Measurements from ENCODE around the gene PEDS1. TPM values are rescaled to one million over a fixed set of nuclear protein-coding genes. Genes with fewer than 3 reads are reported as not detected.
A peak's percentile ranks its signal among the peaks of the same experiment; 100 is the strongest.

Gene PEDS1
- total RNA-seq, 6 donors from 2014 or later, result 30.4 to 59.3 (median 34.2) TPM

DNA sequence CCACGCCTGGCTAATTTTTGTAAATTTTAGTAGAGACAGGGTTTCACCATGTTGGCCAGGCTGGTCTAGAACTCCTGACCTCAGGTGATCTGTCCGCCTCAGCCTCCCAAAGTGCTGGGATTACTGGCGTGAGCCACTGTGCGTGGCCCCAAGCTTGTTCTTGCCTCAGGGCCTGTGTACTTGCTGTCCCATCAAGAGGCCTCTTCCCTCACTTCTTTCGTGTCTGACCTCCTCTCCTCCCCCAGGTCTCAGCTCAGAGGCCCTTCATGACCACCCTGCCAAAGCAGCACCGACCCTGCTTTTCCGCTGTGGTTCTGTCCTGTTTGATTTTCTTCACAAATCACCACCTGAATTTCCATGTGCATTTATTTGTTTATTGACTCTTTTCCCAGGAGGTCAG is 30.1 kb downstream of the PEDS1 start:
- Histone ChIP-seq H3K36me3 (peaks cover 15 to 60% (median 47%) of the 10 kb centered on the region in 4 donors), H3K27me3 (no peaks in the 10 kb centered on the region), H3K4me1 (peaks cover 0 to 11% (median 8%) of the 10 kb centered on the region in 4 donors), H3K9me3 (no peaks in the 10 kb centered on the region), H3K4me3 (no peak overlapping the region), H3K27ac (no peak overlapping the region)
- no peak for DNase-seq
- no peak for ATAC-seq (ENCODE audit: low FRiP score in 2 of 2)
- WGBS, 2 donors, result 95 to 96% methylated on average over 7 of the region's 7 CpGs
- TF ChIP-seq POLR2A (IDR thresholded peaks at IDR 0.05) (no peak), CTCF (IDR thresholded peaks at IDR 0.05) (no peak), EP300 (IDR thresholded peaks at IDR 0.05) (no peak), POLR2AphosphoS5 (IDR thresholded peaks at IDR 0.05) (no peak)

DNA sequence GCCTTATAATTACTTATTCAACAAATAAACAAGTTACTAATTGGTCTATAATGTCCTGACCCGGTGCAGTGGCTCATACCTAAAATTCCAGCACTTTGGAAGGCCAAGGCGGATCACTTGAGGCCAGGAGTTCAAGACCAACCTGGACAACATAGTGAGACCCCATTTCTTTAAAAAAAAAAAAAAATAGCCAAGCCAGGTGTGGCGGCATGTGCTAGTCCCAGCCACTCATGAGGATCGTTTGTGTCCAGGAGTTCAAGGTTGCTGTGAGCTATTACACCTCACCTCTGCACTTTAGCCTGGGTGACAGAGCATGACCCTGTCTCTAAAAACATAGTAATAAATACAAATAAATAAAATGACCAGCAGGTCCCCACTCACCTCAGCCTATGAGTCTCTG is 30.8 kb downstream of the PEDS1 start:
- ATAC-seq (ENCODE audit: low FRiP score in 2 of 2), result no peak
- H3K9me3 ChIP-seq, result no peaks in the 10 kb centered on the region
- H3K27ac ChIP-seq, result no peak overlapping the region
- H3K27me3 ChIP-seq, result no peaks in the 10 kb centered on the region
- 82 to 93% methylated on average over 4 of the region's 4 CpGs for WGBS, 2 donors
- no peak overlapping the region for H3K4me3 ChIP-seq
- peaks cover 0 to 11% (median 8%) of the 10 kb centered on the region in 4 donors for H3K4me1 ChIP-seq
- DNase-seq, result no peak
- H3K36me3 ChIP-seq, result peaks cover 10 to 54% (median 40%) of the 10 kb centered on the region in 4 donors
- TF ChIP-seq POLR2A (IDR thresholded peaks at IDR 0.05), result no peak
- TF ChIP-seq POLR2AphosphoS5 (IDR thresholded peaks at IDR 0.05), result no peak
- TF ChIP-seq EP300 (IDR thresholded peaks at IDR 0.05), result no peak
- TF ChIP-seq CTCF (IDR thresholded peaks at IDR 0.05), result no peak

- TF ChIP-seq POLR2A (IDR thresholded peaks at IDR 0.05) (no peak), POLR2AphosphoS5 (IDR thresholded peaks at IDR 0.05) (no peak), EP300 (IDR thresholded peaks at IDR 0.05) (no peak)
- WGBS, 2 donors, result 86 to 93% methylated on average over 4 of the region's 4 CpGs
- Histone ChIP-seq H3K9me3 (no peaks in the 10 kb centered on the region), H3K27ac (peak overlapping the region in 2 of 4 donors; percentile 5 to 36), H3K4me1 (peaks cover 0 to 11% (median 8%) of the 10 kb centered on the region in 4 donors), H3K36me3 (peaks cover 5 to 45% (median 32%) of the 10 kb centered on the region in 4 donors), H3K4me3 (no peak overlapping the region), H3K27me3 (no peaks in the 10 kb centered on the region)
- ATAC-seq (ENCODE audit: low FRiP score in 2 of 2), result peak in 1 of 2 donors; percentile 7
- DNase-seq, result no peak
These were observed 31.7 kb downstream of the PEDS1 start for GRCh38 chr20:50121858-50122271.

- Histone ChIP-seq H3K36me3 (peaks cover 5 to 37% (median 24%) of the 10 kb centered on the region in 4 donors), H3K9me3 (no peaks in the 10 kb centered on the region), H3K4me3 (no peak overlapping the region), H3K27me3 (no peaks in the 10 kb centered on the region), H3K27ac (peak overlapping the region in 3 of 4 donors; percentile 5 to 36 (median 8)), H3K4me1 (peaks cover 3 to 16% (median 12%) of the 10 kb centered on the region in 4 donors)
- DNase-seq, result peak in 1 of 2 donors; percentile 79
- ATAC-seq (ENCODE audit: low FRiP score in 2 of 2), result peak; percentile 76 to 88
- 35 to 36% methylated on average over 8 to 9 of the region's 9 CpGs for WGBS, 2 donors
- TF ChIP-seq CTCF (IDR thresholded peaks at IDR 0.05) (peak; percentile 82 to 94 (median 90)), EP300 (IDR thresholded peaks at IDR 0.05) (no peak), POLR2AphosphoS5 (IDR thresholded peaks at IDR 0.05) (peak; percentile 9 to 43)
These were observed 32.4 kb downstream of the PEDS1 start for GRCh38 chr20:50120935-50121693.

DNA sequence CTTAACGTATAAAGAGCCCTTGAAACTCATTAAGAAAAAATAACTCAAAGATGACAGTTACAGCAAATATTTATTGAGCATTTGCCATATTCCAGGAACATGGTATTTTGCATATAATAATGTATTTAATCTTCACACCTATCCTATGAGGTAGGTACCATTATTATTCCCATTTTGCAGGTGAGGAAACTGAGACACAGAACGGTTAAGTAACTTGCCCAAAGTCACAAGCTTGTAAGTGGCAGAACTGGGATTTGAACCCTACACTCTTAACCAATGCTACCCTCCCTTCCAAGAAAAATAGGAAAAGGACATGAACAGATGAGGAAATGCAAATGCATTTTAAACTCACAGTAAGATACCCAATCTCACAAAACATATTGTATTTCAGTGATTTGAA is 35.3 kb downstream of the PEDS1 start:
- Histone ChIP-seq H3K27me3 (no peaks in the 10 kb centered on the region), H3K4me3 (no peak overlapping the region), H3K9me3 (no peaks in the 10 kb centered on the region), H3K36me3 (peaks cover 0 to 8% (median under 1%) of the 10 kb centered on the region in 4 donors), H3K4me1 (peaks cover 16 to 43% (median 32%) of the 10 kb centered on the region in 4 donors), H3K27ac (no peak overlapping the region)
- TF ChIP-seq CTCF (IDR thresholded peaks at IDR 0.05) (no peak), POLR2A (IDR thresholded peaks at IDR 0.05) (no peak), EP300 (IDR thresholded peaks at IDR 0.05) (no peak), POLR2AphosphoS5 (IDR thresholded peaks at IDR 0.05) (no peak)
- no peak for DNase-seq
- 67 to 68% methylated on average over 2 of the region's 2 CpGs for WGBS, 2 donors
- ATAC-seq (ENCODE audit: low FRiP score in 2 of 2), result no peak

All from upper lobe of left lung (tissue), 6 donors.